IPS DF 4.7 (cell line): ENCODE data around the gene GPNMB.

ENCODE experiments used
- DNase-seq: peaks from one replicate; pipeline ENCODE4 v3.0.0-alpha.2; 2013; ENCODE audit warnings: low spot score; ENCODE audit errors: extremely low read depth

GPNMB gene

GRCh38 chr7:23272275-23272674 is 25.7 kb downstream of the GPNMB start:
- no peak for DNase-seq

- DNase-seq = peak; percentile 72
Observed at GRCh38 chr7:23273141-23273599, 26.6 kb downstream of the GPNMB start.

- DNase-seq = no peak
Observed at GRCh38 chr7:23275912-23276311, 29.3 kb downstream of the GPNMB start.

- DNase-seq = no peak
Observed at GRCh38 chr7:23276376-23276775, 29.8 kb downstream of the GPNMB start.

- no peak for DNase-seq
Observed at GRCh38 chr7:23276947-23277346, 30.4 kb downstream of the GPNMB start.

- no peak for DNase-seq
Observed at GRCh38 chr7:23277359-23277989, 30.9 kb downstream of the GPNMB start.

GRCh38 chr7:23279819-23280525 is 33.4 kb downstream of the GPNMB start:
- DNase-seq = no peak

- no peak for DNase-seq
Observed at GRCh38 chr7:23283086-23283485, 36.5 kb downstream of the GPNMB start.

GRCh38 chr7:23284871-23285270 is 38.3 kb downstream of the GPNMB start:
- no peak for DNase-seq

GRCh38 chr7:23285657-23286646 is 39.4 kb downstream of the GPNMB start:
- no peak for DNase-seq

GRCh38 chr7:23287612-23288011 is 41.0 kb downstream of the GPNMB start:
- DNase-seq = no peak

GRCh38 chr7:23290993-23291392 is 44.4 kb downstream of the GPNMB start:
- no peak for DNase-seq

- DNase-seq = no peak
Observed at GRCh38 chr7:23291957-23292560, 45.5 kb downstream of the GPNMB start.

GRCh38 chr7:23292623-23293022 is 46.0 kb downstream of the GPNMB start:
- no peak for DNase-seq

GRCh38 chr7:23293500-23294073 is 47.0 kb downstream of the GPNMB start:
- no peak for DNase-seq

GRCh38 chr7:23294549-23295400 is 48.2 kb downstream of the GPNMB start:
- no peak for DNase-seq

- no peak for DNase-seq
Observed at GRCh38 chr7:23295401-23295697, 48.8 kb downstream of the GPNMB start.

- DNase-seq = no peak
Observed at GRCh38 chr7:23298141-23298881, 51.7 kb downstream of the GPNMB start.

GRCh38 chr7:23298885-23299769 is 52.6 kb downstream of the GPNMB start, which contains the start of gene MALSU1:
Gene MALSU1 (plus strand): TSS chr7:23299339. CDS start chr7:23299353, 14 bp downstream.
- DNase-seq = peak; percentile 92
